AG04449 (cell line): ENCODE measurements around the gene LRRN1.

ENCODE experiments used
- CTCF ChIA-PET: fragments of 350-600 bp; formaldehyde crosslinking; extraction: SDS; loops from one replicate; lab custom pipeline; 2021; ENCODE audit warnings: antibody characterized with exemption; lab: Yijun Ruan, JAX
- POLR2A ChIA-PET: fragments of 400-600, 350-600 bp; formaldehyde crosslinking; extraction: SDS; loops from one replicate; lab custom pipeline; 2020; ENCODE audit warnings: antibody characterized with exemption, inconsistent platforms; lab: Yijun Ruan, JAX
- DNase-seq: peaks from one replicate; pipeline ENCODE4 v3.0.0-alpha.2; 2010; ENCODE audit warnings: low read depth, low spot score
- H3K4me3 ChIP-seq: 2 replicates; pipeline ENCODE4 v1.5.1; 2011; ENCODE audit warnings: low read depth, mild to moderate bottlenecking, control low read depth, low read length
- CTCF ChIP-seq: IDR thresholded peaks from one replicate; pipeline ENCODE4 v1.5.1; 2011; ENCODE audit warnings: mild to moderate bottlenecking, moderate library complexity, low read length, control low read depth, inconsistent platforms; ENCODE audit not compliant: insufficient read depth; ENCODE audit errors: missing control alignments

Gene LRRN1

GRCh38 chr3:3851621-3852323, 52.5 kb downstream of the LRRN1 start:
- POLR2A ChIA-PET: no interaction called here
- no peak for TF ChIP-seq CTCF

DNA sequence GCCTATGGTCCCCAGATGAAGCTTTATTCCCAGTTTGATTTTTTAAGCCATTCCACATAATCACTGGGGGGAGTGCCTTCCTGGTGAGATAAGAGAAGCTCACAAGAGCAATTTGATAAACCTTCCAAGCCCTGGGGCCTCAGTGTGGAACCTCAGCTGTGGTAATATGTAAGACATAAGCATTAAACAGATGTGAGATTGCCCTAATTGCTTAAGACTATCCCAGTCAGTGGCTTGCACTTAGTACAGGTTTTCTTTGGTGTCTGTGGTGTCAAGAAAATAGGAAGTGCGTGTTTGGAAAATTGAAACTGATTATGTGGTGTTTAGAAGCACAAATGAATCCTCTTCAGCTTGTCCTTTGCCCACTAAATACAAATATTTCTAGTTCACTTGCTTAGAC, 54.3 kb downstream of the LRRN1 start:
- ChIA-PET POLR2A (no interaction called here), CTCF (no interaction called here)
- no peak for DNase-seq
- TF ChIP-seq CTCF: no peak
- no peak overlapping the region for H3K4me3 ChIP-seq

More at GRCh38 chr3:3851621-3852323, 52.5 kb downstream of the LRRN1 start:
- CTCF ChIA-PET: no interaction called here
- no peak overlapping the region for H3K4me3 ChIP-seq
- no peak for DNase-seq

GRCh38 chr3:3855056-3855455, 55.8 kb downstream of the LRRN1 start:
- H3K4me3 ChIP-seq: no peak overlapping the region
- CTCF ChIA-PET: no interaction called here
- POLR2A ChIA-PET: no interaction called here
- no peak for DNase-seq
- no peak for TF ChIP-seq CTCF

GRCh38 chr3:3860235-3860634, 61.0 kb downstream of the LRRN1 start:
- no peak overlapping the region for H3K4me3 ChIP-seq
- DNase-seq: no peak
- CTCF ChIA-PET: no interaction called here
- TF ChIP-seq CTCF: no peak
- POLR2A ChIA-PET: no interaction called here

GRCh38 chr3:3862534-3862933, 63.3 kb downstream of the LRRN1 start:
- CTCF ChIA-PET: no interaction called here
- POLR2A ChIA-PET: no interaction called here
- TF ChIP-seq CTCF: no peak
- no peak overlapping the region for H3K4me3 ChIP-seq
- DNase-seq: no peak

DNA sequence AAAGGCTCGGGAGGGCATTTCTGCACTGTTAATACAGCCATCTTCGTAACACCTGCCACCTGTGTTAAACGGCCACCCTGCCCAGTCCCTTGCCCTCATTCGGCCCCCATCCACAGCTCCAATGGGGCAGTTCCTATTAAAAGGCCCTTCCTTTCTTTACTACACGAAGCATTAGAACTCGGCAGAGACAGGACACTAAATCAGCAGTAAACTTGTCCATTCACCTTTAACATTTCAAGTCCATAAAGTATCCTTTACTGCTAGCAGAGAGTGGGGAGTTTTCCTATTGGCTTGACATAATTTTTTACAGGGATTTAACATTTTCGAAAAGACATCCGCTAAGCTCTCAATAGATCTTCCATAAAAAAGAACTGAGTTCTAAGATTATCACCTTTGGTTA, 76.3 kb downstream of the LRRN1 start:
- ChIA-PET POLR2A (no interaction called here), CTCF (no interaction called here)
- DNase-seq: no peak
- no peak overlapping the region for H3K4me3 ChIP-seq
- TF ChIP-seq CTCF: no peak
